Measurements from ENCODE around the gene NSMCE3.
A peak's percentile ranks its signal among the peaks of the same experiment; 100 is the strongest.

Gene NSMCE3

GRCh38 chr15:29269485-29270168 lies at the start of gene NSMCE3:
NSMCE3 (minus strand) TSS chr15:29269822; CDS start chr15:29269705, 117 bp downstream.
- DNase-seq (ENCODE audit: low read depth in 3 of 3): peak; percentile 76 to 84 (median 82)

DNA sequence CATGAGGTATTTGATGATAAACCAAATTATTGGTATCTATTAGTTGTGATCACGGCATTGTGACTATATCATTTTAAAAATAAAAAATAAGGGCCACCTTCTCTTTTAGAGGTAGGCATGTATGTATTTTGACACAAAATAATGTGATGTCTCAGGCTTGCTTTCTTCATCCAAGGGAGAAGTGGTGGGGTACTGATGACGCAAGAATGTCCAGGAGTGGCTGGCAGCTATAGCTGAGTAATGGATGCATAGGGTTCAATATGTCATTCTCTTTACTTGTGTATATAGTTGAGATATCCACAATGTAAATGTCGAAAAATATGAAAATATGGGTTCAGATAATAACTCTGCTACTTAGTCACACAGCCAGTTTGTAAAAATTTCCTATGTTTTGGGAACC lies 46.8 kb upstream of the NSMCE3 start:
- no peak for DNase-seq (ENCODE audit: low read depth in 3 of 3)

GRCh38 chr15:29312387-29312786 lies 42.8 kb upstream of the NSMCE3 start:
- DNase-seq (ENCODE audit: low read depth in 3 of 3): no peak

DNA sequence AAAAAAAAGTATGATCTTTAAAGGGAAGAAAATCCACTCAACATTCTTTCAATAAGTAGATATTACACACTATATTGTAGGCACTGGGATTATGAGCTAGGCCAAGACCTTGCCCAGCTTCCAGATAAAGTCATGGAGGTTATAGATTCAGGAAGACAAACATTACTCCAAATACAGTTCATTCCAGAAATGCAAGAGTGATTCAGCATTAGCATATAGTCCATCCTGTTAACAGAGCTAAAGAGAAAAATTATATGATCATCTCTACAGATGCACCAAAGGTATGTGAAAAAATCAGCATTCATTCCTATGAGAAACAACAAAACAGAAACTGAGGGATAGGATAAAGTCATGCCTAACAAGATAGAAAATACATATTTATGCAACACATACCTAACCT lies 42.1 kb upstream of the NSMCE3 start:
- no peak for DNase-seq (ENCODE audit: low read depth in 3 of 3)

DNA sequence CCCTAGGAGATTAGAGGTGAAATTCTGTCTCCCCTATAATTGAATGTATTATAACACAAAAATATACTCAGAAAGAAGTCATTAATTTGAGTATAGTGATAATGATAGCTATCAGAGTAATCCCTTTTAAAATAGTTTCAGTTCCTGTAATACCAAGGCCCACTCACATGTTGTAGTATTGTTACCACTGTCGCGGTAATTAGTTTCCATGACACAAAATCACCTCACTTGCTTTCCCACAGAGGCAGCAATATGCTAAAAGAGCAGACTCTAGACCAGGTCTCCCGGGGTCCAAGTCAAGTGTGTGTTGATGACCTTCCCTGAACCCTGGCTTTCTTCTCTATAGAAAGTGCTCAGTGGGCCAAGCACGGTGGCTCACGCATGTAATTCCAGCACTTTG lies 39.5 kb upstream of the NSMCE3 start:
- DNase-seq (ENCODE audit: low read depth in 3 of 3): no peak

- no peak for DNase-seq (ENCODE audit: low read depth in 3 of 3)
These were observed 38.7 kb upstream of the NSMCE3 start for GRCh38 chr15:29308299-29308698.

DNA sequence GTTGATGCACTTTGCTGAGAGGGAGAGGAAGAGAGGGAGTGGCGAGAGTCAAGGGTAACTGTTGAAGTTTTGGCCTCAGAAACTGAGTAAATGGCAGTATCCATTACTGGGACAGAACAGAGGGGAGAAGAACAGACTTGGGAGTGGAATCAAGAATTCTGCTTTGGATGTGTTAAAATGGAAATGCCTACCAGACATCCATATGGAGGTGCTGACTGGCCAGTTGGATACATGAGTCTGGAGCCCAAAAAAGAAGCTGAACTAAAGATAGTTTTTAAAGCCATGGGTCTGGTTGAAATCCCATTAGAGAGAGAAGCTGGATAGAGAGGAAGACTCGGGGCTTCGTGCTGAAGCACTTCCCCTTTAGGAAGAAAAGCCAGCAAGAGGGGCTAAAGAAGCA lies 35.9 kb upstream of the NSMCE3 start:
- no peak for DNase-seq (ENCODE audit: low read depth in 3 of 3)

DNA sequence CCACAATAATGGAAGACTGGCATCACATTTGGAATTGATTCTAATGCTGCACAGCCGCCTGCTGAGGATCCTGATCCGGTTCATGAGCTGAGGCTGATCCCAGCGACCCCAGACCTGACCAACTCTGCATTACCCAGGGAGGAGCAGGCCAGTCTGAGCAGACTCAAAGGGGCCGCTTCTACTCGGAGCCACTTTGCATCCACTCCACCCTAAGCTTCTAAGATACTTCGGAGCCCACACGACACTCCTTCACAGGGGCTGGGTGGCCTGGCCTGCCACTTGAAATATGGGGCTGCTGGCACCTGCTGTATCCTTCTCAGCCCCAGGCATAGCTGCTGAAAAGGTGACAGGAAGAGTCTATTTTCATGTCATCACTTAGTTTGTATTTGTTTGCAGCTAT lies 33.2 kb upstream of the NSMCE3 start:
- no peak for DNase-seq (ENCODE audit: low read depth in 3 of 3)

- no peak for DNase-seq (ENCODE audit: low read depth in 3 of 3)
These were observed 30.2 kb upstream of the NSMCE3 start for GRCh38 chr15:29299784-29300183.

DNA sequence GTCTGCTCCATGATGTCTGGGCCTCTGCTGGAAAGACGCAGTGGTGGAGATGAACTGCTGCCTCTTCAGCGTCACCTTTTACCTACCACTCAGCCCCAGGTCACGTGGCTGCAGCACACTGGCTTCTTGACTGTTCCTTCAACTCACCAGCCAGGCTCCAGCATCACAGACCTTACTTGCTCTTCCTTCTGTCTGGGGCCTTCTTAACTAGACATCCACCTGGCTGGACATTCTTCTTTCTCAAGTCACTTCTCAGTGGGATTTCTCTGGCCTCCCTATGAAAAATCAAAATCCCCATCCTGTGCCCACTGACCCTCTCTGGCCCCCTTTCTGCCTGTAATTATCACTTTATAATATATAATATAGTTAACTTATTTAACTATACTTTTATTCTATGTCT lies 29.7 kb upstream of the NSMCE3 start:
- DNase-seq (ENCODE audit: low read depth in 3 of 3): no peak

DNA sequence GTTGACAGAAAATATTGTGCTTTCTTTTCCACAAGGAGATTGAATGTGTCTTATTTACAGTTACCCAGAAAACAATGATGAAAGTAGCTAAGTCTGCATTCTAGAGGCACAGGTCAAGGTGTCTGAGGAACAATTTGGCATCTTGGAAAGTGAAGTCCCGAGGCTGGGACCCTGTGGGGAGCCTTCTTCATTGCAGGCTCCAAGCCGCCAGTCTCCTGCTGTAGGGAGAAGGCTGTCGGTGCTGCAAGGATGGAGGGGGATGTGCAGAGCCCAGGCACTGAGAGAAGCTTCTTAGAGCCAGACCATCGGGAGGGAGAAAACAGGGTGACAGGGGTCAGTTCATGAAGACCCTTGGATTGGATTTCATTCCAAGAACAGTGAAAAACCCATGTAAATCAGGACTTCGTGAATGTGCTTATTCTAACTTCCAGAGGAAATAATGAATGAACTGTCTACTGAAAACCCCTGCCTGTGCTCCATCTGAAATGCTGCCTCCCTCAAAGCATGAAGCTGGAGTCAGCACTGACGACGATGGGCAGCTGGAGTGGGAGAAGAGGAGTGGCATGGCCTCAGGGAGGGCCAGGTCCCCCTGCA lies 25.2 kb upstream of the NSMCE3 start:
- DNase-seq (ENCODE audit: low read depth in 3 of 3): no peak

DNA sequence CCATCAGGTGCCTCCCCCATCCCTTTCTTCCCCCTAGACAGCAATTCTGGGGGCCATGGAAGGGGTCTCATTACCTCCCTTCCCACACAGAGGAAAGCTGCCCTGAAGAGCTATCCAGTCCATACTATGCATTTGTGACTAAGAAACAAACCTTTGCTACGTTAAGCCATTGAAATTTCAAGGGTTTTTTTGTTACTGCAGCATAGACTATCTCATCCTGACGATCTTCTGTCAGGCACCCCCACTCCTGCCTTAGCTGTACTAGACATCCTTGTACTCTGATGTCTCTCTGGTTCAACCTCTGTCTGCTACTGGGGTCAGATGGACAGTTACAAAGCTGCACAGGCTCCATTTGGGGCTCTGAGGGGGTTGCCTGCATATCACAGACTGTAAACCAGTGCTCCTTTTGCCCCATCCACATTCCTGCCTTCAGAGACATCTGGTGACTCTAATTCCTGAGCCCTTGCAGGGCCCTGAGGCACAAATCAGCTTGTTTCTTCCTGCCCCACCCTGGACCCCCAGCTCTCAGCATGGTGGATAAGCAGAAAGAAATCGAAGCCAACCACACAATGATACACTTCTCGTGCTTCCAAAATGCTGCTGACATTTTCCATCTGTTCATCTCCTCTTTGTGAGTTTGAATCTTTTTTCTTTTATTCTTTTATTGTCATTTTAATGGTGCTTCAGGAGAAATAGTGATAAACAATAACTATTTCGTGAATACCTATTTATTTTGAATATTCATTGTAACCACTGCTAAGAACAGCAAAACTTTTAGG lies 21.6 kb upstream of the NSMCE3 start:
- DNase-seq (ENCODE audit: low read depth in 3 of 3): no peak

DNA sequence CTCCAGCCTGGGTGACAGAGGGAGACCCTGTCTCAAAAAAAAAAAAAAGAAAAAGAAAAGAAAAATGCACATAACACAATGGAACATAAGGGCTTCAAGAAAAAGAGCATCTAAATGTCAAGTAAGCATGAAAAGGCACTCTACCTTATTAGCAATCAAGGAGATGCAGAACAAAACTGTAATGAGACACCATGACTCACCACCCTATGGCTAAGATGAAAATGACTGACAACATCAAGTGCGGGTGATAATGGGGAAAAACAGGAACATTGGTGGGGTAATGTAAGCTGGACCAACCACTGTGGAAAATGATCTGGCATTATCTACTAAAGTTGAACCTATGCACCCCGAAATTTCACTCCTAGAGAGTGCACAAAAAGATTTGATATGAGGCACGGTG lies 19.6 kb upstream of the NSMCE3 start:
- no peak for DNase-seq (ENCODE audit: low read depth in 3 of 3)

GRCh38 chr15:29285386-29285785 lies 15.8 kb upstream of the NSMCE3 start:
- no peak for DNase-seq (ENCODE audit: low read depth in 3 of 3)

DNA sequence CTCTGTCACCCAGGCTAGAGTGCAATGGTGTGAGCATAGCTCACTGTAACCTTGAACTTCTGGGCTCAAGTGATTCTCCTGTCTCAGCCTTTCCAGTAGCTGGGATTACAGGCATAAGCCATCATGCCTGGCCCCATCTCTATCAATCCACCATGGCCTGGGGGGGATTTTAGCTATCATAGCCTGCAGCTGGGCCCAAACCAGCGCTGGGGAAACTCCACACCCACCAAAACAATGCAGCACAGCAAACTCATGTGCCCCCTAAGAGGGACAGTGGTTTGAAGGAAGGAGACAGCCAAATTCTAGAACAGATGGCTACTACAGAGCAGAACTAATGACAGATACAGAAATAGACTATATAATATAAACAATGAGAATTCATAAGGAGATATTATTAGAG lies 13.8 kb upstream of the NSMCE3 start:
- no peak for DNase-seq (ENCODE audit: low read depth in 3 of 3)

DNA sequence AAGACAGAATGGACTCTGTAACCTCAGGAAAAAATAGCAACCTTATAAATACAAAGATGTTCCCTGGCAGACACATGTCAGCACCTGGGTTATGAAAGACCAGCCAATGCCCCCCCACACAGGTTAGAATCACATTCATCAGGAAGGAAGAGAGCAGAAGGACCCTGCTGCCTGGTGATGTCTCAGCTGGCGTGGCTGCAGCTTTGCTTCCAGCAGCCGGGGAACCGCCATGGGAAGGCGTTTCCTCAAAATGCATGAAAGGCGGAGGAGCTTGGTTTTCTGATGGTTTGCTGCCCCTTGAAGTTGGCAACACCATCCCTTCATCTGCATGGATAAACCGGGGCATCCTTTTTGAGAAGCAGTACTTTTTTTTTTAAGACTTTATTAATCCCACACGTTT lies 10.9 kb upstream of the NSMCE3 start:
- DNase-seq (ENCODE audit: low read depth in 3 of 3): no peak

DNA sequence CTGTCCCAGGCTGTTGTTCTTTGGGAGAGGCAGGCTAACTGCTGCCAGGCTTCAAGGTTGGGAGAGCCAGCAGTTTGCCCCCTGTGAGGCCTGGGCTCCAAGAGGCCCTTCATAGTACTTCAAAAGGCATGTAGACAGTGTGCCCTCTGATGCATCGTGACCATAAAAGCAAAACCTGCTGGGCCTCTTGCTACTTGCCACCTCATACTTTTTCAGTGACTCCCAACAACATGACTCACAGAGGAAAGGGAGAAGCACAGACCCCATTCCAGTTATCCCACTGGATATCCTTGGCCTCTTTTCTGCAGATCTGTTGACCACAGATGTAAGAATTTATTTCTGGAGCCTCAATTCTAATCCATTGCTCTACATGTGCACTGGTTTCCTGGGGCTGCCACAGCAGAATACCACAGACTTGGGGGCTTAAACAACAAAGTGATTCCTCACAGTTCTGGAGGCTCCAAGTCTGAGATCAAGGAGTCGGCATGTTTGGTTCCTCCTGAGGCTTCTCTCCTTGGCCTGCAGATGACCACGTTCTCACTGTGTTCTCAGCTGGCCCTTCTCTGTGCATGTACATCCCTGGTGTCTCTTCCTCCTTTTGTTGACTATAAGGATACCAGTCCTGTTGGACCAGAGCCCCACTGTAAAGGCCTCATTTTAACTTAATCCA lies 8.9 kb upstream of the NSMCE3 start:
- DNase-seq (ENCODE audit: low read depth in 3 of 3): no peak

DNA sequence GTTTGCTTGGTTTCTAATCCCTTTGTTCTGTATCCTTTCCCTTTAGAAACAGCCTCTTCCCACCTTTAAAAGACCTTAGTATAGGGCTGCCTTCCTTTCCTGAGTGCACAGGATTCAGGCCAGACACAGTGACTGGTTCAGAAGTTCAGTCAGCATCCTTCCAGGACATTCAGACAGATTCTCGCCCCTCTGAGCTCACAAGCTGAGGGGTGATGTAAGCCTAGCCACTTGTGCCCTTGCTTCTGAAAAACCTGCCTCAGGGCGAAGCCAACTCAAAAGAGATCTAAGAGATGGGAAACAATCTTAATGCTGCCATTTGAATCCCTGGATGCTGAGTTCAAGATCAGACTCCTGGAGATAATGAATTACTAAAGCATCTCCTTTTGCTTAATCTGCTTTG lies 6.7 kb upstream of the NSMCE3 start:
- DNase-seq (ENCODE audit: low read depth in 3 of 3): no peak

- DNase-seq (ENCODE audit: low read depth in 3 of 3): no peak
These were observed 6.2 kb upstream of the NSMCE3 start for GRCh38 chr15:29275855-29276254.

GRCh38 chr15:29274946-29275345 lies 5.3 kb upstream of the NSMCE3 start:
- no peak for DNase-seq (ENCODE audit: low read depth in 3 of 3)

DNA sequence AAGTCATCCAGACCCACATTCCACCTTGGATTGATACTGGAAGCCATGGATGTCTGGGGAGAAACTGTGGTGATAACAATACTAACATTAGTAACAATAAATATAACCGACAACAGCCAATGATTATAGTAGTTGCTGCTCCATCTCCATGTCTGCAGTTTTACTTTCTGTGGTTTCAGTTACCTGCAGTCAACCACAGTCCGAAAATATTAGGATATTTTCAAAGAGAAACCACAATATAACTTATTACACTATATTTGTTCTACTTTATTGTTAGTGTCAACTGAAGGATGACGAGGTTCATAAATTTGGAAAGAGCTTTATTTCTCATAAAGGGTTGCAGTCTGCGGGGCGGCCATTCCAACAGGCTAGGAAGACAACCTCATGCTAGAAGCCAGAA lies 2.6 kb upstream of the NSMCE3 start:
- DNase-seq (ENCODE audit: low read depth in 3 of 3): no peak

GRCh38 chr15:29270976-29271375 lies 1.4 kb upstream of the NSMCE3 start:
- DNase-seq (ENCODE audit: low read depth in 3 of 3): no peak
